Natural killer cell (primary cell): ENCODE data around the gene KCNS1. TPM values are rescaled to one million over a fixed set of nuclear protein-coding genes. Genes with fewer than 3 reads are reported as not detected.

Source experiments
- ATAC-seq, 3 donors: fragments of 150-1000 bp in 2 of 3; fragments of 200-7000 bp in 1 of 3; cut with Tn5 transposase; 1 replicate in 1 of 3; 2 replicates in 2 of 3; pipeline ENCODE4 v1.10.0; 2021; ENCODE audit warnings: mild to moderate bottlenecking in 2 of 3, moderate library complexity in 2 of 3
- DNase-seq, 2 donors: peaks; one replicate each; pipeline versions ENCODE4 v3.0.0 to v3.0.0-alpha.2; 2013 to 2021; ENCODE audit warnings: mixed read lengths in 1 of 2
- H3K27ac ChIP-seq: one replicate; pipeline ENCODE4 v1.5.1; 2013; ENCODE audit warnings: mild to moderate bottlenecking, low read length
- H3K27me3 ChIP-seq: one replicate; pipeline ENCODE4 v1.6.1; 2013; ENCODE audit warnings: low read length; ENCODE audit not compliant: control insufficient read depth, insufficient read depth
- H3K36me3 ChIP-seq: one replicate; pipeline ENCODE4 v1.6.1; 2013; ENCODE audit warnings: low read length; ENCODE audit not compliant: control insufficient read depth, insufficient read depth
- H3K4me1 ChIP-seq: one replicate; pipeline ENCODE4 v1.6.1; 2013; ENCODE audit warnings: low read length; ENCODE audit not compliant: control insufficient read depth, insufficient read depth
- H3K4me3 ChIP-seq: one replicate; pipeline ENCODE4 v1.5.1; 2013; ENCODE audit warnings: low read length
- H3K9me3 ChIP-seq: one replicate; pipeline ENCODE4 v1.6.1; 2013; ENCODE audit warnings: low read length; ENCODE audit not compliant: control insufficient read depth, insufficient read depth
- H3K27ac Mint-ChIP-seq, 2 donors: one replicate each; pipeline ENCODE4 v1.8.0; 2022; ENCODE audit warnings: mild to moderate bottlenecking in 2 of 2, mixed read lengths in 2 of 2, moderate library complexity in 1 of 2
- H3K27me3 Mint-ChIP-seq, 2 donors: one replicate each; pipeline ENCODE4 v1.8.0; 2022; ENCODE audit warnings: low read depth in 2 of 2, mixed read lengths in 2 of 2
- H3K36me3 Mint-ChIP-seq: one replicate; pipeline ENCODE4 v1.8.0; 2022; ENCODE audit warnings: mixed read lengths
- H3K4me1 Mint-ChIP-seq, 2 donors: one replicate each; pipeline ENCODE4 v1.8.0; 2022; ENCODE audit warnings: mixed read lengths in 2 of 2
- H3K4me3 Mint-ChIP-seq: one replicate; pipeline ENCODE4 v1.8.0; 2022; ENCODE audit warnings: mild to moderate bottlenecking, moderate library complexity, mixed read lengths
- H3K9me3 Mint-ChIP-seq, 2 donors: one replicate each; pipeline ENCODE4 v1.8.0; 2022; ENCODE audit warnings: mixed read lengths in 2 of 2
- CTCF ChIP-seq: fragments of 200-600 bp; IDR thresholded peaks from one replicate; pipeline ENCODE4 v1.8.0; 2022; ENCODE audit warnings: antibody characterized with exemption
- WGBS: methylation state at CpG from one replicate; pipeline ENCODE4 v1.1.7; 2013; ENCODE audit warnings: missing lambda C conversion rate; ENCODE audit not compliant: insufficient coverage; 5-methylcytosine and 5-hydroxymethylcytosine counted together
- intact Hi-C: fragments of 100-400 bp; cut with micrococcal nuclease; formaldehyde crosslinking; loops from one replicate; pipeline ENCODE4 v1.14.2; 2022
- total RNA-seq, 4 donors: library from RNA; stranded (reverse); fragments of 120-200 nt in 1 of 4; gene quantifications; one replicate each; pipeline versions ENCODE4 v1.2.3 to v1.2.4, GENCODE V29; 2013 to 2022

Gene KCNS1
- total RNA-seq, 3 donors from 2014 or later (not counting 1 experiment from before 2014, with no cell fraction given) = not detected

DNA sequence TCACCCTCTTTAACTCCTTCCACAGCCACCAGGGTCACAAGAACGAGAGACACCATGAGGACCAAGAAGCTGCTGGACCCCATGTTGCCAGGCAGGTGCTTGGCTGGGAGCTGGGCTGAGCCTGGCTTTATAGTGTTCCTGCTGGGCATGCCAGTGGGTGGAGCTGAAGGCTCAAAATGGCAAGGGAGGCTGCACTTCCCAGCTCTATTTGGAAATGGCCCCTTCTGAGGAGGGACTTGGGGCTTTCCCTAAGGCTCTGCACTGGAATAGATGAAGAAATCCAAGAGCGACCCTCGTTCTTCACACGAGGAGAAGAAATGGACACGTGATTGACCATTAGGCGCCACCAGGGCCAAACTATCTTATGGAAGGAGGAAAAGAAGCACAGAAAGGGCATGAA, 23.4 kb upstream of the KCNS1 start, which contains the start of gene WFDC12:
TSS of gene WFDC12 (minus strand) at position 101 of the 400 bp plus-strand sequence. CDS start at position 83, 18 bp downstream.
- no peak within 1 kb of the TSS for H3K4me3 Mint-ChIP-seq
- Histone ChIP-seq H3K27ac (no peak within 1 kb of the TSS), H3K4me1 (no peaks in the 10 kb centered on the region), H3K9me3 (no peaks in the 10 kb centered on the region), H3K27me3 (peaks cover 5% of the 10 kb centered on the region), H3K4me3 (no peak within 1 kb of the TSS), H3K36me3 (no peaks in the 10 kb centered on the region)
- H3K4me1 Mint-ChIP-seq = no peaks in the 10 kb centered on the region
- H3K27me3 Mint-ChIP-seq = peaks cover 4 to 41% of the 10 kb centered on the region in 2 donors
- intact Hi-C loops = no loop called here
- no peak within 1 kb of the TSS for H3K27ac Mint-ChIP-seq
- no peak for TF ChIP-seq CTCF
- no peaks in the 10 kb centered on the region for H3K36me3 Mint-ChIP-seq
- no peak for DNase-seq
- no peaks in the 10 kb centered on the region for H3K9me3 Mint-ChIP-seq
- 84% methylated on average over 6 of the region's 6 CpGs for WGBS
- ATAC-seq = no peak

- Mint-ChIP-seq H3K4me1 (no peaks in the 10 kb centered on the region), H3K4me3 (no peak overlapping the region), H3K27ac (no peak overlapping the region)
Observed at GRCh38 chr20:45121388-45121787, 20.5 kb upstream of the KCNS1 start.

GRCh38 chr20:45119556-45120266, 18.8 kb upstream of the KCNS1 start:
- no peak overlapping the region for H3K27ac ChIP-seq
- H3K4me1 ChIP-seq = no peaks in the 10 kb centered on the region
- DNase-seq (no peak), ATAC-seq (no peak)
- TF ChIP-seq CTCF = no peak
- peaks cover 9 to 30% of the 10 kb centered on the region in 2 donors for H3K27me3 Mint-ChIP-seq
- H3K9me3 ChIP-seq = no peaks in the 10 kb centered on the region
- H3K27me3 ChIP-seq = no peaks in the 10 kb centered on the region
- H3K36me3 Mint-ChIP-seq = no peaks in the 10 kb centered on the region
- H3K4me1 Mint-ChIP-seq = no peaks in the 10 kb centered on the region
- no peak overlapping the region for H3K4me3 ChIP-seq
- no peak overlapping the region for H3K27ac Mint-ChIP-seq
- no peaks in the 10 kb centered on the region for H3K36me3 ChIP-seq
- no peaks in the 10 kb centered on the region for H3K9me3 Mint-ChIP-seq
- 100% methylated on average over 2 of the region's 2 CpGs for WGBS
- intact Hi-C loops = no loop called here
- no peak overlapping the region for H3K4me3 Mint-ChIP-seq

More at GRCh38 chr20:45121388-45121787, 20.5 kb upstream of the KCNS1 start:
- no peaks in the 10 kb centered on the region for H3K4me1 ChIP-seq
- DNase-seq (no peak), ATAC-seq (no peak)
- 100% methylated on average over 2 of the region's 2 CpGs for WGBS
- H3K9me3 ChIP-seq = no peaks in the 10 kb centered on the region
- no peak overlapping the region for H3K4me3 ChIP-seq
- H3K36me3 ChIP-seq = no peaks in the 10 kb centered on the region
- H3K27me3 ChIP-seq = no peaks in the 10 kb centered on the region
- H3K36me3 Mint-ChIP-seq = no peaks in the 10 kb centered on the region
- intact Hi-C loops = no loop called here
- H3K9me3 Mint-ChIP-seq = no peaks in the 10 kb centered on the region
- no peak for TF ChIP-seq CTCF
- no peak overlapping the region for H3K27ac ChIP-seq
- peaks cover 9 to 31% of the 10 kb centered on the region in 2 donors for H3K27me3 Mint-ChIP-seq

DNA sequence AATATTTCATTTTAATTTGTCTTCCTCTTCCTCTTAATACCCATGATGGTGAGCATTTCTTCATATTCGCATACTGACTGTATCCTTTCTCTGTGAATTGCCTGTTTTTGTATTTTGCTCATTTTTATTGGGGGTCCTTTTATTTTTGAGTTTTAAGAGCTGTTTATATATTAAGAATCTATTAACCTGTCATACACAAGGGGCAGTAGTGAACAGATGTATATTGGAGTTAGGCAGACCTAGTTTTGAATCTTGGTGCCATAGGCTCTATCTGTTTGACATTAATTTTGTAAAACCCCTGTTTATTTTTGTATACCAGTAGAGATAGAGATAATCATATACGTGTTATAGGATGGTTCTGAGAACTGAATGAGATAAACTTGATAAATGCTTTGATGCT, 17.1 kb upstream of the KCNS1 start:
- DNase-seq = no peak

More for the DNA sequence above, 17.1 kb upstream of the KCNS1 start:
- H3K27ac Mint-ChIP-seq = no peak overlapping the region
- H3K27ac ChIP-seq = no peak overlapping the region
- no peaks in the 10 kb centered on the region for H3K4me1 Mint-ChIP-seq
- TF ChIP-seq CTCF = no peak
- no peaks in the 10 kb centered on the region for H3K9me3 ChIP-seq
- no peaks in the 10 kb centered on the region for H3K4me1 ChIP-seq
- ATAC-seq = no peak
- H3K27me3 Mint-ChIP-seq = peaks cover 9 to 26% of the 10 kb centered on the region in 2 donors
- no peaks in the 10 kb centered on the region for H3K36me3 Mint-ChIP-seq
- H3K4me3 ChIP-seq = no peak overlapping the region
- no peaks in the 10 kb centered on the region for H3K9me3 Mint-ChIP-seq
- H3K4me3 Mint-ChIP-seq = no peak overlapping the region
- no peaks in the 10 kb centered on the region for H3K36me3 ChIP-seq
- intact Hi-C loops = no loop called here
- H3K27me3 ChIP-seq = no peaks in the 10 kb centered on the region
- no CpG with 5 or more reads among the region's 2 CpGs for WGBS
